ENCODE results near the gene MISP. TPM values are rescaled to one million over a fixed set of nuclear protein-coding genes. Genes with fewer than 3 reads are reported as not detected.

Gene MISP
- total and polyA plus RNA-seq, 2 of the 13 experiments (the other 11 are each of a cell fraction or from before 2014, with no cell fraction given), result 0.67 to 1.3 TPM

DNA sequence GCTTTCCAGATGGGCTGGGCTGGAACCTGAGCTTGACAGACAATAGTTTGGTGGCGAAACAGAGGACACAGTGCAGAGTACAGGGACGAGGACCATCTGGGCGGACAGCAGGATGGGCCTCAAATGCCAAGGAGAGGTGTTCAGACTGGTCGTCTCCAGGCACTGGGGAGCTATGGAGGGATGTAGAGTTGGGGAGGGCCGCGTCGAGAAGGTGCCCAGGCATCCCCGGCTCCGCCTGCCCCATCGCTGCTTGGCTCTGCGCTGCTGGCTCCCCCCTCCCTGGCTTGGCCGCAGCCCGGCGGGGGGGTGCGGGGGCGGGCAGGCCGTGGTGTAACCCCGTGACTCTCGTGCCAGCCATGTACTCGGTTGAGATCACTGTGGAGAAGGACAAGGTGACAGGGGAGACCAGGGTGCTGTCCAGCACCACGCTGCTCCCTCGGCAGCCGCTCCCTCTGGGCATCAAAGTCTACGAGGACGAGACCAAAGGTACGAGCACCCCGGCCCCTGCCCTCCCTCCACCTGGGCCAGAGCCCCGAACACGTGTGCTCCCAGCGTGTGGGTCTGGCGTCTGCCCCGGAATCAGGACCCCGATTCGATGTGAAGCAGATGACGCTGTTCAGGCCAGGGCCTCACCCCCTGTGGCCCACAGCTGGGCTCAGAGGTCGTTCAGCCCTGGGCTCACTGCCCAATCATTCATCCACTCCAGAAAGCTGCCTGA, 10.8 kb upstream of the MISP start (continued):
- TF ChIP-seq ZNF205 (CRISPR knock-in tag; IDR thresholded peaks at IDR 0.05), result peak; percentile 50; the same call in 1 of the 2 replicates
- TF ChIP-seq KDM1A (CRISPR knock-in tag; IDR thresholded peaks at IDR 0.05), result peak; percentile 60; the same call in 1 of the 2 replicates
- TF ChIP-seq ZNF724P (CRISPR knock-in tag; IDR thresholded peaks at IDR 0.05; ENCODE audit: borderline replicate concordance), result peak; percentile 90
- peak; percentile 87 for TF ChIP-seq ZNF670 (CRISPR knock-in tag; IDR thresholded peaks at IDR 0.05; ENCODE audit: borderline replicate concordance)
- TF ChIP-seq, protein P1, sequence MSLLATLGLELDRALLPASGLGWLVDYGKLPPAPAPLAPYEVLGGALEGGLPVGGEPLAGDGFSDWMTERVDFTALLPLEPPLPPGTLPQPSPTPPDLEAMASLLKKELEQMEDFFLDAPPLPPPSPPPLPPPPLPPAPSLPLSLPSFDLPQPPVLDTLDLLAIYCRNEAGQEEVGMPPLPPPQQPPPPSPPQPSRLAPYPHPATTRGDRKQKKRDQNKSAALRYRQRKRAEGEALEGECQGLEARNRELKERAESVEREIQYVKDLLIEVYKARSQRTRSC (CRISPR knock-in tag; IDR thresholded peaks at IDR 0.05; ENCODE audit: low read depth), result peak; percentile 92; the same call in 1 of the 2 replicates
- no peak for TF ChIP-seq MTA3 (CRISPR knock-in tag; IDR thresholded peaks at IDR 0.05)
- no peak for TF ChIP-seq U2AF1 (optimal IDR thresholded peaks at IDR 0.05; ENCODE audit: low read depth, low read length)
- 0 out of 2 replicates have a peak, but pooled peaks have one; percentile 73 for TF ChIP-seq ZNF333 (CRISPR knock-in tag; IDR thresholded peaks at IDR 0.05; ENCODE audit: borderline replicate concordance)
- TF ChIP-seq MIXL1 (CRISPR knock-in tag; IDR thresholded peaks at IDR 0.05), result peak; percentile 48; the same call in 1 of the 2 replicates
- TF ChIP-seq, protein P2, sequence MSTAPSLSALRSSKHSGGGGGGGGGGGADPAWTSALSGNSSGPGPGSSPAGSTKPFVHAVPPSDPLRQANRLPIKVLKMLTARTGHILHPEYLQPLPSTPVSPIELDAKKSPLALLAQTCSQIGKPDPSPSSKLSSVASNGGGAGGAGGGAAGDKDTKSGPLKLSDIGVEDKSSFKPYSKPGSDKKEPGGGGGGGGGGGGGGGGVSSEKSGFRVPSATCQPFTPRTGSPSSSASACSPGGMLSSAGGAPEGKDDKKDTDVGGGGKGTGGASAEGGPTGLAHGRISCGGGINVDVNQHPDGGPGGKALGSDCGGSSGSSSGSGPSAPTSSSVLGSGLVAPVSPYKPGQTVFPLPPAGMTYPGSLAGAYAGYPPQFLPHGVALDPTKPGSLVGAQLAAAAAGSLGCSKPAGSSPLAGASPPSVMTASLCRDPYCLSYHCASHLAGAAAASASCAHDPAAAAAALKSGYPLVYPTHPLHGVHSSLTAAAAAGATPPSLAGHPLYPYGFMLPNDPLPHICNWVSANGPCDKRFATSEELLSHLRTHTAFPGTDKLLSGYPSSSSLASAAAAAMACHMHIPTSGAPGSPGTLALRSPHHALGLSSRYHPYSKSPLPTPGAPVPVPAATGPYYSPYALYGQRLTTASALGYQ (CRISPR knock-in tag; IDR thresholded peaks at IDR 0.05), result no peak; the same call in 1 of the 2 replicates
- no peak for TF ChIP-seq SMARCC2 (IDR thresholded peaks at IDR 0.05)
- peak; percentile 37; the same call in 1 of the 2 replicates for TF ChIP-seq FOXO1 (CRISPR knock-in tag; IDR thresholded peaks at IDR 0.05)
- peak; percentile 35; the same call in 1 of the 2 replicates for TF ChIP-seq IRF2 (CRISPR knock-in tag; IDR thresholded peaks at IDR 0.05)
- TF ChIP-seq, protein P3, sequence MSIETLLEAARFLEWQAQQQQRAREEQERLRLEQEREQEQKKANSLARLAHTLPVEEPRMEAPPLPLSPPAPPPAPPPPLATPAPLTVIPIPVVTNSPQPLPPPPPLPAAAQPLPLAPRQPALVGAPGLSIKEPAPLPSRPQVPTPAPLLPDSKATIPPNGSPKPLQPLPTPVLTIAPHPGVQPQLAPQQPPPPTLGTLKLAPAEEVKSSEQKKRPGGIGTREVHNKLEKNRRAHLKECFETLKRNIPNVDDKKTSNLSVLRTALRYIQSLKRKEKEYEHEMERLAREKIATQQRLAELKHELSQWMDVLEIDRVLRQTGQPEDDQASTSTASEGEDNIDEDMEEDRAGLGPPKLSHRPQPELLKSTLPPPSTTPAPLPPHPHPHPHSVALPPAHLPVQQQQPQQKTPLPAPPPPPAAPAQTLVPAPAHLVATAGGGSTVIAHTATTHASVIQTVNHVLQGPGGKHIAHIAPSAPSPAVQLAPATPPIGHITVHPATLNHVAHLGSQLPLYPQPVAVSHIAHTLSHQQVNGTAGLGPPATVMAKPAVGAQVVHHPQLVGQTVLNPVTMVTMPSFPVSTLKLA (IDR thresholded peaks at IDR 0.05), result peak; percentile 91
- TF ChIP-seq ZNF547 (CRISPR knock-in tag; IDR thresholded peaks at IDR 0.05), result peak; percentile 66; the same call in 1 of the 2 replicates
- no peak for TF ChIP-seq ASH2L (IDR thresholded peaks at IDR 0.05; ENCODE audit: insufficient read length, low read depth, low read length)
- TF ChIP-seq, protein P4, sequence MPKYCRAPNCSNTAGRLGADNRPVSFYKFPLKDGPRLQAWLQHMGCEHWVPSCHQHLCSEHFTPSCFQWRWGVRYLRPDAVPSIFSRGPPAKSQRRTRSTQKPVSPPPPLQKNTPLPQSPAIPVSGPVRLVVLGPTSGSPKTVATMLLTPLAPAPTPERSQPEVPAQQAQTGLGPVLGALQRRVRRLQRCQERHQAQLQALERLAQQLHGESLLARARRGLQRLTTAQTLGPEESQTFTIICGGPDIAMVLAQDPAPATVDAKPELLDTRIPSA (CRISPR knock-in tag; IDR thresholded peaks at IDR 0.05; ENCODE audit: borderline replicate concordance), result no peak
- no peak for TF ChIP-seq ZNF792 (CRISPR knock-in tag; IDR thresholded peaks at IDR 0.05)
- TF ChIP-seq, protein P5, sequence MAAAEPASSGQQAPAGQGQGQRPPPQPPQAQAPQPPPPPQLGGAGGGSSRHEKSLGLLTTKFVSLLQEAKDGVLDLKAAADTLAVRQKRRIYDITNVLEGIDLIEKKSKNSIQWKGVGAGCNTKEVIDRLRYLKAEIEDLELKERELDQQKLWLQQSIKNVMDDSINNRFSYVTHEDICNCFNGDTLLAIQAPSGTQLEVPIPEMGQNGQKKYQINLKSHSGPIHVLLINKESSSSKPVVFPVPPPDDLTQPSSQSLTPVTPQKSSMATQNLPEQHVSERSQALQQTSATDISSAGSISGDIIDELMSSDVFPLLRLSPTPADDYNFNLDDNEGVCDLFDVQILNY (CRISPR knock-in tag; conservative IDR thresholded peaks at IDR 0.05), result no peak

All from HepG2 (cell line).